Limb (tissue), 2 donors: Measurements from ENCODE around the gene SENP1.
A peak's percentile ranks its signal among the peaks of the same experiment; 100 is the strongest.
"Not testable (repeated sequence)": the region's sequence is repeated elsewhere in the genome, so short reads cannot be mapped to it uniquely, and the experiment has no call there.

Experiments
- DNase-seq, 2 donors: peaks; one replicate each; pipeline ENCODE4 v3.0.0-alpha.2; 2016; ENCODE audit errors: extremely low spot score in 2 of 2

Gene SENP1

GRCh38 chr12:48105867-48106680, at the start of gene SENP1:
Gene SENP1 (minus strand): TSS chr12:48106079. CDS start chr12:48101472, 4,607 bp downstream.
- DNase-seq: peak; percentile 86 to 94

DNA sequence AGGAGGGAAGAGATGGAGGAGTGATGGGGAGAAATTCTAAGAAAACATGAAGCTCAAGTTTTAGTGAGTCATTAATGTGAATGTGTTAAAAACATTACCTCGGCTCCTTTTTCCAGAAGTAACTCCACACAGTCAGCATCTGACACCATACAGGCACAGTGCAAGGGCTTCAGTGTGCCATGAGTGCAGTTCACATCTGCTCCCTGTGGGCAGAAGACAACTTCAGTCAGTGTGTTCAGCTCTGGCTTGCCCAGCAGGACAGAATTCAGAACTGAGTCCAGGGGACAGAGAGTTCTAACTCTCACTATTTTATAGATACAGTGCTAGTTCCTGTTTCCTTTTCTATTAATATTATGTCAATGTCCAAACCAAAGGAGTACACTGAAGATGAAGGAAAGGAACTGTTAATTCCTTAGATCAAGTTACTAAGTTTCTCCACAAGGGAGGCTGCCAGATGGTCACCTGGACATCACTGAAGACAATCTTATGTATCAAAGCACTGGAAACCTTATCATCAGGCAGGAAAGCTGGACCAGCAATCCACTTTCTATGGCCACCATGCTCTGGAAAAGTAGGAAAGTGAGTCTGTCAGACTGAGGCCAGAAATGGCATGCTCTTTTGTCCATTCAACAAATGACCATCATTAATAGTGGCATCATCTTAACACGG, 45.4 kb upstream of the SENP1 start:
- DNase-seq: no peak

DNA sequence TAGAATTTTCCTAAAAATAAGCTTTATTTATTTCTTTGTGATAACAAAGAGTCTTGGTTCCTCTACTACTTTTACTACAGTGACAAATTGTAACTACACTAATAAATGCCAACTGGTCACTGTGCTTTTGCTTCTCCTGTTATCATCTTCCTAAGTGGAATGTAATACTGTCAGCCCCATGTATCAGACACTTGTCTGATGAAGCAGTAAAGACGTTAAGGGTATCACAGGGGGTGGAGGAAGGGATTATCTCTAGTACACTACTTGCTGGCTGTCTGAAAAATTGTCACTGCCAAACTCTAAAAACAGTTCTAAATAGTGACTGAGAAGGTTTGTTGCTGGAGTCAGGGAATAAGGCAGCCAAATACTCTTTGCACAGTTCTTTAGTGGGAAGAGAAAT, 40.1 kb upstream of the SENP1 start:
- DNase-seq: no peak

GRCh38 chr12:48143898-48144297, 38.0 kb upstream of the SENP1 start:
- no peak for DNase-seq

DNA sequence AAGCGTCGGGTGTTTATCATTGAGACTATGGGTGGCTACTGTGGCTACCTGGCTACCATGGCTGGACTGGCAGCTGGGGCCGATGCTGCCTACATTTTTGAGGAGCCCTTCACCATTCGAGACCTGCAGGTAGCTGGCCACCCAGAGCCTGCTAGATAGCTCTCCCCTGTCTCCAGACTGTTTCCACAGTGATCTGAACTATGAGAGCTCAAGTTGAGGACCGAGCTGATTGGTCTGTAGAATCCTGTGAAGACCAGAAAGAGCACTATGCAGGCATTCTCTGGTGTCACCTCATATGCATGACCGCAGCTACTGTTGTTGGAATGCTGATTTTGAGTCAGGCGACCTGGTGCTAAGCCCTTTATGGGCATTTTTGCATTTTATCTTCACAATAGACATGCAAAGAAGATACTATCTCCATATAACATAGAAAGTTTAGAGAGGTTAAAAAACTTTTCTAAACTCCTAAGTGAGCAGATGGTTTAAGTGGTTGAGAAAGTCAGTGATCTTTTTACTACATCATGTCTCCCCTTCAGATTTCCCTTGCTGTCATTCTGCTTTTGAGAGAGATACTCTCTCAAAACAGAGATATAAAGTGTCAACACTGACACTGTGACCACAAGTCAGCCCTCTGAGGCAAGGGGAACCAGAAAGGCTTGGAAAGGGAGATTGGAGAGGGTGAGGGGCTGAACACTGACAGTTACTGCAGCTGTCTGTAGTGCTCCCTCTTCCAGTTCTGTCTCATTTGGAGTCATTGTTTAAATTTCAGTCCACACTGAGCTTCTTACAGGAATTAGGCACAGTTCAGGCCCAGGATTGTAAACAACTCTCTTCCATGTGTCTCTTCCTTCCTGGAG, 37.2 kb upstream of the SENP1 start:
- no peak for DNase-seq

GRCh38 chr12:48135027-48135426, 29.1 kb upstream of the SENP1 start:
- DNase-seq: no peak

GRCh38 chr12:48132826-48133225, 26.9 kb upstream of the SENP1 start:
- no peak for DNase-seq

GRCh38 chr12:48131517-48131916, 25.6 kb upstream of the SENP1 start:
- no peak for DNase-seq

DNA sequence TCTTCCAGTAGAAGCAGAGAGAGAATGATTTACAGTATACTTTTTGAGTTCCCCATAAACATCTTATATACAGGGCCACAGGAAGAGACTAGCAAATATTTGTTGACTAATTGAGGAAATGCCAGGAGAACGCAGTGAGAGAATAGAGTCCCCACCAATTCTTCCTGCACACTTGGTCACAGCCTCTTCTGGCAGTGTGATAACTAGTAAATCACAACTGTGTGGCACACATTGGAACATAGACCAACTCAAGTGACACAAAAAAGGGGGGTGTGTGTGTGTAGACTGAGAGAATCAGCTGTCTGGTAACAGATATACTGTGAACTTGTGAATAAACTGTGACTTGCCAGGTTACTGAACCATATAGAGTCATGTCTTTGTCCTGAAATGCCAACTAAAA, 23.5 kb upstream of the SENP1 start:
- no peak for DNase-seq

DNA sequence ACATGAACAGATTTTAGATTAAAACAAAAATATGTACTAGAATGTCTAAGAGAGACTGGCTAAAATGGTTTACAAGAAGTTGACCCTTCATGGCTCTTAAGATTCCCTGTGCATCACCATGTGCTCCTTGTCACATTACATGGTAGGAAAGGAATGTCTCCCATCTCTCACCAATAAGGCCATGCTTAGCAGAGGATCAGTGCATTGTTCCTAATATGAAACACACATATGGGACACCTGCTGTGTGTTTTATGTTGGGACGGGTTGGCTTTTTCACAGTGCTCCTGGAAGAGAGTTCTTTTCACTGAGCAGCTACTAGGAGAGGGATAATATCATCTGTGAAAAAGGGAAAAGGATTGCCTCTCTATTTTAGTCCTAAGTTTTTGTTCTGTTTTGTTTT, 22.9 kb upstream of the SENP1 start:
- DNase-seq: no peak

DNA sequence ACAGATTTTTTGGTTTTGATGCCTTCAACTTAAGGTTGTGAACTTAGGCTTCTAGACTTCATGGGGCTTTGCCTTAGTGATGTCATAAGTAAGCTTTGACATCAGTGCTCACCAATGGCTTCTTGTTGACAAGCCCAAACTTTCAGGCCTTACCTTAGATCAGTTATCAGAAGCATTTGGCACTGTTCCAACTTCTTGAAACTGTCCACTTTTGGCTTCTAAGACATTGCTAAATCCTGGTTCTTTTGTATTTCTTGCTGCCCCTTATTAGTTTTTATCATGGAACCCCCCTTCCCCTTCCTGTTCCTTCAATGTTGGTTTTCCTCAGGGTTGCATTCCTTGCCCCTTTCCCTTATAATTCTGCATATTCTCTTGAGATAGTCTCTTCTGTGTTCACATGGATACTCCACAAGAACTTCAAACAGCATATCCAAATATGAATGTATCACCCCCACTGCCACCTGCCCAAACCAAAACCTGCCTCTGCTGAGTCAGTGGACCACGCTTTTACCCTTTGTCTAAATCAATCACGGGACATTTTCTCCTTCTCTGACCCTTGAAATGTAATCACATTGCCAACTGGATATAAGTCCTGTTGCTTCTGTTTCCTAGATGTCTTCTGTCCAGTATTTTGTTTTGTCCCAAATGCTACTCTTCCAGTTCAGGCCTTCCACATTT, 21.2 kb upstream of the SENP1 start:
- no peak for DNase-seq

DNA sequence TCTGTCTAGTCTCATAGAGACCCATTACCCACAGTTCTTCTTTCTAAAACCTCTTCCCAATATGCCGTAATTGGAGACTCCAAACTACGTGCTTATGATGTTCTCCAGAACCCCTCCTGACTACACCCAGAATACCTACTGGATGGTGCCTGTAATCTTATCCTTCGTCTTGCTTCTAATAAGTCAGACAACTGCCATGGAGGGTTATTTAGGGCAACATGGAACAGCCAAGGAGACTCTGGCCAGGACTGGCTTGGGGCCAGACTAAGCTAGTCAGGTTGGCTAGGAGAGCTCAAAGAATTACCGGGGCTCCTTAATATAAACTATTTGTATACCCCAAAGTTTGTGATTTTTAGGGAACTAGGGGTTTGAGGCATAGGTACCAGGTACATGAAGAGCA, 20.1 kb upstream of the SENP1 start:
- no peak for DNase-seq

DNA sequence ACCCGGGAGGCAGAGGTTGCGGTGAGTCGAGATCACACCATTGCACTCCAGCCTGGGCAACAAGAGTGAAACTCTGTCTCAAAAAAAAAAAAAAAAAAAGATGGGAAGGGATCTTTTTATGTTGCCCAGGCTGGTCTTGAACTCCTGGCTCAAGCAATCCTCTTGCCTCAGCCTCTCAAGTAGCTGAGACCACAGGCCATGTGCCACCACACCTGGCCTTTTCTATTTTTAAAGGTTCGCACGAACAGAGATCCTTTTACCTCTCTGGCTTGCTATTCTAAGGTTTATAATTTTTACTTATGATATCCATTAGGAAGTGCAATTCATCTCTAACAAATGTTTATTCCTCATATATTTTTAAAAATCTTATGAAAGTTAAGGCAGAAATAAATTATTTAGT, 19.7 kb upstream of the SENP1 start:
- not testable (repeated sequence) for DNase-seq

GRCh38 chr12:48123169-48123568, 17.3 kb upstream of the SENP1 start:
- DNase-seq: no peak

GRCh38 chr12:48122065-48122834, 16.4 kb upstream of the SENP1 start:
- DNase-seq: no peak

DNA sequence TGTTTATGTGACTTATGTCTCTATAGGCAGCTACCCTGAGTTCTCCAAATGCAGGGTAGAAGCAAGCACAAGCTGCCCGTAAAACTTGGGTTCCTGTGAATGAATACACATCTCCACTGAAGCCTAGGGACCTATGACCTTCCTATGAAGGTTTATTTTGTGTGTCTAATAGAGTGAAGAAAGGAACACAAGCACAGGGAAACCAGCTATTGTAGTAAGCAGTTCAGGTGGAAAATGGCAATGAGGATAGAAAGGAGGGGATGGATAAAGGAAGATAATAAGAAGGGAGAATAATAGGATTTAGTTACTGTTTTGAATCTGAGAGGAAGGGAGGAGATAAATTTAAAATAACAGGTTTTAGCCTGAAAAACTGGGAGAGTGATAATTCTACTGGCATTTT, 15.6 kb upstream of the SENP1 start:
- DNase-seq: no peak

- DNase-seq: no peak
These were observed 13.9 kb upstream of the SENP1 start for GRCh38 chr12:48119834-48120195.

DNA sequence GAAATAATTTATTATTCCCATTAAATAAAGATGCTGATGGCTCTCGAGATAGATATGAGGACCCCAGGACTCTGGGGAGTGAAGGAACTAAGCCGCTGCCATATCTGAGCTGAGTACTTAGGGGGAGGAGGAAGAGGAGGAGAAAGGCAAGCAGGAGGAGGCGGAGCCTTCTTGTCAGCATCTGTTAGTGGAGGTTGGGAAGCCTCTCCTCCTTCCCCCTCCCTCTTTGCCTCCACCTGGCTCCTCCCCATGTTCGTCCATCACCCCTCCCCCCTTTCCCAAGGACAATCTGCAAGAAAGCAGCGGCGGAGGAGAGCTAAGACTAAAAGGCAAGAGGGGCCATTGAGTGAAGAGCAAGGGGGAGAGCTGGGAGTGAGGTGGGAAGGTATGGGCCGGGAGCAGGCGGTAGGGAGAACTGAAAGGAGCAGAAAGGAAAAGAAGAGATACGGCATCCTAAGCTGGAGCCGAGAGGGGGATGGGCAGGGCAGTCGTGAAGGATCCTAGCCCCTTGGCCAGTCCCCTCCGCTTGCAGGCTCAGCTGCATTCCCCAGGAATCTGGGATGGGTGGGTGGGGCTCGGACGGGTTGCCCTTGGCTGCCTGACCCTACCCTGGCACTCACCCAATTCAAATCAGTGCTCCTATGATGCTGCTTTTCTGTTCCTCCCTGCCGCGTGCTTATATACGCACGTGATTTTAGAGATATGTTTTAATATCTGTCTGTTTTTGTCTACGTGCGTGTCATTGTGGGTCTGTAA, 13.4 kb upstream of the SENP1 start, which contains the start of gene PFKM:
TSS of gene PFKM (plus strand) at position 287 of the 756 bp plus-strand sequence. CDS start 3,411 bp downstream, outside the sequence.
- DNase-seq: peak; percentile 87 to 95

DNA sequence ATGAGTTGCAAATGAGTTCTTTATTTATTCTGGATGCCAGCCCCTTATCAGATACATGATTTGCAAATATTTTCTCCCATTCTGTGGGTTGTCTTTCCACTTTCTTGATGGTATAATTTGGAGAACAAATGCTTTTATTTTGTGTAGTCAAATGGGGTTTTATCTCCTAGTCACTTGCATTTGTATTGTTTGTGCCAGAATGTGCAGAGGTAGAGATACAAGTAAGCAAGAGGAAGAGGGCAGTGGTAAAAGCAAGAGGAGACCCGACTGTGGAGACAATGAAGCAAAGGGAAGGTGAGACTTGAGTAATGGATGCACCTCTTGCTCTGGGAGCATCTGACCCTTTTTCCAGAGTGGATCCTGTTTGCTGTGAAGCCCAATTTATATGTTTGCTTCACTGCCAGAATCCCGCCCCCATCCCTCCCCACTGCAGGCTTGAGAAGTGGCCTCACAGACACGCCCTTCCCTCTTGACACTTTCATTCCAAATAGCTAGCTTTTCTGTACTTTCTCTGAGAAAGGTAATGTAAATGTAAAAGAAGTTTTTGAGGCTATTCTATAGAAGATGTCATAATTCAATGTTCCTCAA, 12.5 kb upstream of the SENP1 start:
- DNase-seq: peak in 1 of 2 donors; percentile 34

DNA sequence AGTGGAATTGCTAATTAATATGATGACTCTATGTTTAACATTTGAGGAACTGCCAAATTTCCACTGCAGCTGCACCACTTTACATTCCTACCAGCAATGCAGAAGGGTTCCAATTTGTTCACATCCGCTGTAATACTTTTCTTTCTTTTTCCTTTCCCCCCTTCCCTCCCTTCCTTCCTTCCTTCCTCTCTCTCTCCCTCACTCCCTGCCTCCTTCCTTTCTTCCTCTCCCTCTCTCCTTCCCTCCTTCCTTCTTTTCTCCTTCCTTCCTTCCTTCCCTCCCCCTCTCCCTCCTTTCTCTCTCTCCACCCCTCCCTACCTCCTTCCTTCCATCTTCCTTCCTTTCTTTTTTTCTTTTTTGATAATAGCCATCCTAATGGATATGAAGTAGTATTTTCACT, 10.1 kb upstream of the SENP1 start:
- no peak for DNase-seq
